K562 (cell line): Measurements from ENCODE around the gene MMGT1. TPM values are rescaled to one million over a fixed set of nuclear protein-coding genes. Genes with fewer than 3 reads are reported as not detected.

ENCODE experiments used
- ARNT ChIP-seq, 2 experiments: fragments of 450-650 bp; IDR thresholded peaks; 2 replicates each; pipeline ENCODE4 v1.6.1; 2016; ENCODE audit warnings: mild to moderate bottlenecking in 1 of 2
- CEBPZ ChIP-seq: fragments of 150-350 bp; IDR thresholded peaks from 2 replicates; pipeline ENCODE4 v1.6.1; 2014; ENCODE audit warnings: low read depth, mild to moderate bottlenecking, low read length, borderline replicate concordance
- DMBX1 ChIP-seq: fragments of 250-450 bp; sonication (Bioruptor Pico); IDR thresholded peaks from 2 replicates; pipeline ENCODE4 v1.8.0; 2022; ENCODE audit warnings: inconsistent platforms, mild to moderate bottlenecking, moderate library complexity, borderline replicate concordance
- E2F1 ChIP-seq: sonication (generic); formaldehyde crosslinking; IDR thresholded peaks from 2 replicates; pipeline ENCODE4 v1.8.1; 2023; ENCODE audit warnings: mild to moderate bottlenecking, missing genetic modification reagents, moderate library complexity
- ETV5 ChIP-seq: sonication (generic); formaldehyde crosslinking; IDR thresholded peaks from 2 replicates; pipeline ENCODE4 v1.4.0; 2020; ENCODE audit warnings: low read depth, mild to moderate bottlenecking, missing genetic modification reagents
- FUS ChIP-seq: fragments of 200-400 bp; formaldehyde crosslinking; optimal IDR thresholded peaks from 2 replicates; pipeline ENCODE3; 2017; ENCODE audit warnings: low read depth, low read length
- MLLT1 ChIP-seq, 2 experiments: fragments of 450-650 bp; IDR thresholded peaks; 2 replicates each; pipeline ENCODE4 v1.6.1; 2016
- NUFIP1 ChIP-seq: fragments of 450-650 bp; IDR thresholded peaks from 2 replicates; pipeline ENCODE4 v1.6.1; 2018; ENCODE audit not compliant: partially characterized antibody
- PHF20 ChIP-seq: fragments of 450-650 bp; IDR thresholded peaks from 2 replicates; pipeline ENCODE4 v1.6.1; 2018; ENCODE audit not compliant: partially characterized antibody
- SAP30 ChIP-seq: fragments of 200-600 bp; sonication (generic); IDR thresholded peaks from 2 replicates; pipeline ENCODE4 v1.6.1; 2012; ENCODE audit warnings: borderline replicate concordance, low read depth, mild to moderate bottlenecking, moderate library complexity, low read length, control low read depth, inconsistent platforms; ENCODE audit not compliant: insufficient read depth, poor library complexity, severe bottlenecking
- SFPQ ChIP-seq: fragments of 200-400 bp; formaldehyde crosslinking; IDR thresholded peaks from 2 replicates; pipeline ENCODE4 v1.6.1; 2017; ENCODE audit warnings: mild to moderate bottlenecking, low read depth, low read length, moderate library complexity
- TAF9B ChIP-seq: fragments of 450-650 bp; IDR thresholded peaks from 2 replicates; pipeline ENCODE4 v1.6.1; 2018; ENCODE audit warnings: mild to moderate bottlenecking; ENCODE audit not compliant: partially characterized antibody
- ZNF23 ChIP-seq: fragments of 250-450 bp; sonication (Bioruptor Pico); IDR thresholded peaks from 2 replicates; pipeline ENCODE4 v1.4.0; 2020; ENCODE audit warnings: mild to moderate bottlenecking
- ZNF518B ChIP-seq: fragments of 250-450 bp; sonication (Bioruptor Pico); IDR thresholded peaks from 2 replicates; pipeline ENCODE4 v1.5.0; 2021; ENCODE audit warnings: mild to moderate bottlenecking, moderate library complexity
- ZNF77 ChIP-seq: fragments of 250-450 bp; sonication (Bioruptor Pico); IDR thresholded peaks from 2 replicates; pipeline ENCODE4 v1.5.0; 2020
- polyA plus RNA-seq, 8 experiments: library from polyadenylated mRNA; depleted of rRNA in 4 of 8; stranded (reverse) in 5 of 8; unstranded in 3 of 8; fragments of >200 nt; fragmentation: Nextera tagmentation in 2 of 8; fragmentation: Illumina TruSeq in 1 of 8; extraction: Ambion mirVana in 2 of 8; extraction: Trizol in 1 of 8; gene quantifications; 2 replicates each; pipeline versions ENCODE4 v1.2.1 to v1.2.3, GENCODE V29; 2011 to 2014; ENCODE audit warnings: inconsistent platforms in 1 of 8, missing spikeins in 1 of 8
- total RNA-seq, 7 experiments: library from RNA; depleted of rRNA in 6 of 7; stranded (reverse); fragments of >200 nt in 6 of 7; fragmentation: Illumina TruSeq in 2 of 7; extraction: Trizol in 2 of 7; gene quantifications; 2 replicates each; pipeline versions ENCODE4 v1.2.1 to v1.2.3, GENCODE V29; 2011 to 2021; ENCODE audit warnings: low replicate concordance in 1 of 7

The MMGT1 gene
- total and polyA plus RNA-seq, 9 of the 15 experiments (the other 6 are each of a cell fraction or from before 2014, with no cell fraction given), result 11.3 to 25.4 (median 22.5) TPM

- TF ChIP-seq CEBPZ, result no peak
- 0 out of 4 replicates have a peak, but pooled peaks have one; percentile 25 to 40 for TF ChIP-seq ARNT (IDR thresholded peaks at IDR 0.05)
- no peak for TF ChIP-seq NUFIP1
- peak; percentile 55 for TF ChIP-seq E2F1 (CRISPR knock-in tag)
- TF ChIP-seq ZNF77 (CRISPR knock-in tag), result no peak
- TF ChIP-seq ZNF518B, result no peak
- no peak for TF ChIP-seq ZNF23 (CRISPR knock-in tag)
- TF ChIP-seq PHF20, result peak; percentile 89
- TF ChIP-seq SAP30, result peak; percentile 74
- TF ChIP-seq FUS, result no peak
- 0 out of 2 replicates have a peak, but pooled peaks have one; percentile 43 for TF ChIP-seq ETV5 (CRISPR knock-in tag)
- peak in 1 of 2 experiments; percentile 43; a peak in 1 of 4 replicates for TF ChIP-seq MLLT1 (IDR thresholded peaks at IDR 0.05)
- no peak for TF ChIP-seq SFPQ
- TF ChIP-seq TAF9B, result peak; percentile 55
- no peak for TF ChIP-seq DMBX1 (CRISPR knock-in tag)
Measured at GRCh38 chrX:135973548-135974278, at the start of gene MMGT1 (continued).
